ENCODE results near the gene HEATR9. TPM values are rescaled to one million over a fixed set of nuclear protein-coding genes. Genes with fewer than 3 reads are reported as not detected.

The HEATR9 gene
- polyA plus RNA-seq, 3 donors: not detected

DNA sequence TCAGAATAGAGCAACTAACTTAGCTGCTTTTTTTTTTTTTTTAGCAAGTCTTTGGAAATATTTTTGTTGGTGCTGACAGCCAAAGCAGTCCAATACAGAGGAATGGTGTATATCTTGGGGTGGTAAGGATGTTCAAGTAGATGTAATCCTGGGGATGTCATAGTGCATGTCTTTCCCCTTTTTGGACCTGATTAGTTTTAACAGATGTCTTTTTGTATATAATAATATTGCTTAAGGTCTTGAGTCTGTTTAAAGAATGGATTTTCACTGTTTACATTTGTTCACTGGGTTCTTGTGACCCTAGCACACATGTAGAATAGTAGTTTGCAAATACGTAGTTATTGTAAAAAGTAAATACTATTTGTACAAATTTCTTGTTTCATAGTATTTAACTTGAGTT is 51.5 kb downstream of the HEATR9 start:
- H3K79me2 ChIP-seq (ENCODE audit: insufficient read depth, low read length): peaks cover 86% of the 10 kb centered on the region
- WGBS (ENCODE audit: insufficient coverage): no CpG with 5 or more reads among the region's 1 CpG
- no peaks in the 10 kb centered on the region for H3K27me3 ChIP-seq (ENCODE audit: control insufficient read depth in 2 of 2, insufficient read depth in 2 of 2, low read length in 2 of 2)
- intact Hi-C loops (cut with micrococcal nuclease): loop anchor here in 1 of 2 donors (10.0 kb wide), 1 partner anchor 852 kb away; the partner anchor contains the start of genes CCT6B and ZNF830
- H3K36me3 ChIP-seq (replicated peaks in 1 of 2; ENCODE audit: control insufficient read depth in 1 of 2, insufficient read depth in 2 of 2, low read length in 2 of 2): peaks cover 57 to 66% of the 10 kb centered on the region in 2 donors
- TF ChIP-seq CTCF (IDR thresholded peaks at IDR 0.05): no peak
- no peak for DNase-seq
- no peak overlapping the region for H3K4me3 ChIP-seq (replicated peaks in 1 of 3; ENCODE audit: low read depth in 2 of 3, low read length in 3 of 3)
- Mint-ChIP-seq H3K4me1 (peaks cover 13% of the 10 kb centered on the region), H3K9me3 (no peaks in the 10 kb centered on the region), H3K27ac (no peak overlapping the region), H3K4me3 (no peak overlapping the region), H3K36me3 (peaks cover 48 to 54% of the 10 kb centered on the region in 2 donors), H3K27me3 (ENCODE audit: low read depth in 3 of 3) (no peaks in the 10 kb centered on the region)
- no peak overlapping the region for H2AFZ ChIP-seq (ENCODE audit: insufficient read depth, low read depth, low read length, poor library complexity, severe bottlenecking)
- peaks cover 95% of the 10 kb centered on the region for H4K20me1 ChIP-seq (ENCODE audit: insufficient read depth, low read length)
- no peak overlapping the region for H3K27ac ChIP-seq (ENCODE audit: low read depth in 1 of 2, low read length in 2 of 2)
- H3K4me2 ChIP-seq (replicated peaks; ENCODE audit: extremely low read depth, low read length, poor library complexity, severe bottlenecking): no peak overlapping the region
- H3K9ac ChIP-seq (ENCODE audit: insufficient read depth, low read length, poor library complexity, severe bottlenecking): no peak overlapping the region
- H3K9me3 ChIP-seq (replicated peaks in 1 of 2; ENCODE audit: control insufficient read depth in 1 of 2, insufficient read depth in 1 of 2, low read length in 2 of 2): no peaks in the 10 kb centered on the region
- peaks cover 2 to 7% of the 10 kb centered on the region in 2 donors for H3K4me1 ChIP-seq (ENCODE audit: control insufficient read depth in 1 of 2, insufficient read depth in 2 of 2, low read length in 2 of 2)

DNA sequence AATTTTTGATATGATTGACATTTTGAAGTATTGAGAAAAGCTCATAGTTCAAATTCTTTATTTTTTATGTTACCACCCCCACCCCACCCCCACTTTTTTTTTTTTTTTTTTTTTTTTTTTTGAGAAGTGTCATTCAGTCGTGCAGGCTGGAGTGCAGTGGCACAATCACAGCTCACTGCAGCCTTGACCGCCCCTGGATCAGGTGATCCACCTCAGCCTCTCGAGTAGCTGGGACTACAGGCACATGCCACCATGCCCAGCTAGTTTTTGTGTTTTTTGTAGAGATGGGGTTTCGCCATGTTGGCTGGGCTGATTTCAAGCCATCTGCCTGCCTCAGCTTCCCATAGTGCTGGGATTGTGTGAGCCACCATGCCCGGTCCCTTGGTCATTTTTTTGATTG is 52.0 kb downstream of the HEATR9 start:
- Histone ChIP-seq H4K20me1 (ENCODE audit: insufficient read depth, low read length) (peaks cover 97% of the 10 kb centered on the region), H3K4me3 (replicated peaks in 1 of 3; ENCODE audit: low read depth in 2 of 3, low read length in 3 of 3) (no peak overlapping the region), H3K36me3 (replicated peaks in 1 of 2; ENCODE audit: control insufficient read depth in 1 of 2, insufficient read depth in 2 of 2, low read length in 2 of 2) (peaks cover 53 to 61% of the 10 kb centered on the region in 2 donors), H3K79me2 (ENCODE audit: insufficient read depth, low read length) (peaks cover 91% of the 10 kb centered on the region), H3K4me1 (ENCODE audit: control insufficient read depth in 1 of 2, insufficient read depth in 2 of 2, low read length in 2 of 2) (peaks cover 7 to 11% of the 10 kb centered on the region in 2 donors), H3K9ac (ENCODE audit: insufficient read depth, low read length, poor library complexity, severe bottlenecking) (no peak overlapping the region), H3K9me3 (replicated peaks in 1 of 2; ENCODE audit: control insufficient read depth in 1 of 2, insufficient read depth in 1 of 2, low read length in 2 of 2) (no peaks in the 10 kb centered on the region), H3K27me3 (ENCODE audit: control insufficient read depth in 2 of 2, insufficient read depth in 2 of 2, low read length in 2 of 2) (no peaks in the 10 kb centered on the region), H3K4me2 (replicated peaks; ENCODE audit: extremely low read depth, low read length, poor library complexity, severe bottlenecking) (no peak overlapping the region), H2AFZ (ENCODE audit: insufficient read depth, low read depth, low read length, poor library complexity, severe bottlenecking) (no peak overlapping the region), H3K27ac (ENCODE audit: low read depth in 1 of 2, low read length in 2 of 2) (no peak overlapping the region)
- peak overlapping the region in 1 of 7 donors; percentile 16 for H3K27ac Mint-ChIP-seq
- peaks cover 44 to 49% of the 10 kb centered on the region in 2 donors for H3K36me3 Mint-ChIP-seq
- DNase-seq: no peak
- H3K9me3 Mint-ChIP-seq: no peaks in the 10 kb centered on the region
- H3K4me1 Mint-ChIP-seq: peaks cover 17% of the 10 kb centered on the region
- H3K4me3 Mint-ChIP-seq: no peak overlapping the region
- WGBS (ENCODE audit: insufficient coverage): 95% methylated on average over 2 of the region's 5 CpGs
- TF ChIP-seq CTCF (IDR thresholded peaks at IDR 0.05): no peak
- H3K27me3 Mint-ChIP-seq (ENCODE audit: low read depth in 3 of 3): no peaks in the 10 kb centered on the region
- intact Hi-C loops (cut with micrococcal nuclease): loop anchor here in 1 of 2 donors (10.0 kb wide), 1 partner anchor 852 kb away; the partner anchor contains the start of genes CCT6B and ZNF830
